ENCODE measurements around the gene TCTN2.
A peak's percentile ranks its signal among the peaks of the same experiment; 100 is the strongest.

Gene TCTN2

GRCh38 chr12:123690191-123690840 is 19.4 kb downstream of the TCTN2 start:
- DNase-seq: no peak

GRCh38 chr12:123696207-123696606 is 25.3 kb downstream of the TCTN2 start:
- no peak for DNase-seq

GRCh38 chr12:123696646-123697045 is 25.7 kb downstream of the TCTN2 start:
- no peak for DNase-seq

- DNase-seq: no peak
Observed at GRCh38 chr12:123705935-123706334, 35.0 kb downstream of the TCTN2 start.

GRCh38 chr12:123707466-123707865 is 36.6 kb downstream of the TCTN2 start:
- DNase-seq: no peak

- no peak for DNase-seq
Observed at GRCh38 chr12:123712780-123713319, 41.9 kb downstream of the TCTN2 start.

- no peak for DNase-seq
Observed at GRCh38 chr12:123713398-123713797, 42.5 kb downstream of the TCTN2 start.

GRCh38 chr12:123713823-123714585 is 43.1 kb downstream of the TCTN2 start:
- peak; percentile 66 for DNase-seq

- no peak for DNase-seq
Observed at GRCh38 chr12:123715195-123715594, 44.3 kb downstream of the TCTN2 start.

- no peak for DNase-seq
Observed at GRCh38 chr12:123717350-123717749, 46.4 kb downstream of the TCTN2 start.

GRCh38 chr12:123720141-123720814 is 49.4 kb downstream of the TCTN2 start:
- DNase-seq: no peak

- DNase-seq: no peak
Observed at GRCh38 chr12:123721245-123721644, 50.3 kb downstream of the TCTN2 start.

- no peak for DNase-seq
Observed at GRCh38 chr12:123723011-123723410, 52.1 kb downstream of the TCTN2 start.

GRCh38 chr12:123723765-123724164 is 52.9 kb downstream of the TCTN2 start:
- DNase-seq: no peak

- DNase-seq: no peak
Observed at GRCh38 chr12:123726244-123726643, 55.3 kb downstream of the TCTN2 start.

- DNase-seq: no peak
Observed at GRCh38 chr12:123726962-123727361, 56.0 kb downstream of the TCTN2 start.

GRCh38 chr12:123727878-123728277 is 57.0 kb downstream of the TCTN2 start:
- no peak for DNase-seq

GRCh38 chr12:123731596-123731995 is 60.7 kb downstream of the TCTN2 start:
- no peak for DNase-seq

GRCh38 chr12:123732251-123732650 is 61.3 kb downstream of the TCTN2 start:
- no peak for DNase-seq

GRCh38 chr12:123733229-123733628 is 62.3 kb downstream of the TCTN2 start:
- DNase-seq: no peak

GRCh38 chr12:123734268-123734667 is 63.4 kb downstream of the TCTN2 start:
- no peak for DNase-seq

GRCh38 chr12:123741937-123742572 is 71.1 kb downstream of the TCTN2 start:
- DNase-seq: no peak

GRCh38 chr12:123743002-123743401 is 72.1 kb downstream of the TCTN2 start:
- no peak for DNase-seq
